ENCODE data around the gene ACADL.

DNA sequence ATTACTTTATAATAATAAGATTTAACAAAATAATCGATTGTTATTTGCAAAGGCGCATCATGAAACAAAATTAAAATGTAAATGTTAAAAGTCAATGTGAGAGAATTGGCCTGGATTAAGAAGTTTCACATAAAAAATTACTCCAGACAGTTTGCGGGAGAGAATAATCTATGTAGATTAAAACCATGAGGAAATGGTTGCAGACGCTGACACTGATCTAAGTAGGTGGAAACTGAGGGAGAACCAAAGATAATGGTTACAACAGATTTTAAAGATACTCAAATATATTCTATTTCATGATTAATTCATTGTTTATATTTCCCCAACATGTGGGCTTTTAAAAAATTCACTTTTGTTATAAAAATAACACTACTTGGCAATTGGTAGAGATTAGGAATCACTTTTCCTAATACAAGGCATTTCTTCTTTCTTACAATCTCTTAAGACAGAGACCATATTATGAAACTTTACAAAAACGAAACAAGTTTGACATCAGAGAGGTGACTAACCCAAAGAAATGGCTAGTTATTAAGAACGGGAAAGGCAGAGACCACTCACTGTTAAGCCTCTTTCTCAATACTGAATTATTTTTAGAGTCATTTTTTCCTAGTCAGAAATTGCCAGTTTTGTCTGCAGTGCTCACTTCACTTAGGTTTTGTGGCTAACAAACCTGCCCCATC is 55.6 kb downstream of the ACADL start:
- TF ChIP-seq CTCF (conservative IDR thresholded peaks at IDR 0.05) (no peak), EZH2 (IDR thresholded peaks at IDR 0.05; ENCODE audit: low read depth) (no peak)

Data from PC-9 (cell line).